SK-N-MC (cell line): ENCODE results near the gene ANXA6.

Experiments used
- EZH2 ChIP-seq: fragments of 200-600 bp; sonication (generic); IDR thresholded peaks from one replicate; pipeline ENCODE4 v1.6.1; 2017; ENCODE audit warnings: antibody characterized with exemption
- FOXP2 ChIP-seq: optimal IDR thresholded peaks from 2 replicates; pipeline ENCODE3; 2011; ENCODE audit warnings: mild to moderate bottlenecking, moderate library complexity; ENCODE audit not compliant: insufficient read depth; ENCODE audit errors: extremely low read length, control extremely low read depth
- POLR2AphosphoS5 ChIP-seq: IDR thresholded peaks from 2 replicates; pipeline ENCODE4 v1.6.1; 2012; ENCODE audit warnings: mild to moderate bottlenecking, low read depth, low read length, borderline replicate concordance

GRCh38 chr5:151155775-151156506 is 1.6 kb downstream of the ANXA6 start:
- TF ChIP-seq POLR2AphosphoS5, result no peak
- TF ChIP-seq EZH2, result no peak
- no peak for TF ChIP-seq FOXP2
